ENCODE measurements around the gene MGAT3.
"Not testable (repeated sequence)": the region's sequence is repeated elsewhere in the genome, so short reads cannot be mapped to it uniquely, and the experiment has no call there.

Gene MGAT3, protein sequence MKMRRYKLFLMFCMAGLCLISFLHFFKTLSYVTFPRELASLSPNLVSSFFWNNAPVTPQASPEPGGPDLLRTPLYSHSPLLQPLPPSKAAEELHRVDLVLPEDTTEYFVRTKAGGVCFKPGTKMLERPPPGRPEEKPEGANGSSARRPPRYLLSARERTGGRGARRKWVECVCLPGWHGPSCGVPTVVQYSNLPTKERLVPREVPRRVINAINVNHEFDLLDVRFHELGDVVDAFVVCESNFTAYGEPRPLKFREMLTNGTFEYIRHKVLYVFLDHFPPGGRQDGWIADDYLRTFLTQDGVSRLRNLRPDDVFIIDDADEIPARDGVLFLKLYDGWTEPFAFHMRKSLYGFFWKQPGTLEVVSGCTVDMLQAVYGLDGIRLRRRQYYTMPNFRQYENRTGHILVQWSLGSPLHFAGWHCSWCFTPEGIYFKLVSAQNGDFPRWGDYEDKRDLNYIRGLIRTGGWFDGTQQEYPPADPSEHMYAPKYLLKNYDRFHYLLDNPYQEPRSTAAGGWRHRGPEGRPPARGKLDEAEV

DNA sequence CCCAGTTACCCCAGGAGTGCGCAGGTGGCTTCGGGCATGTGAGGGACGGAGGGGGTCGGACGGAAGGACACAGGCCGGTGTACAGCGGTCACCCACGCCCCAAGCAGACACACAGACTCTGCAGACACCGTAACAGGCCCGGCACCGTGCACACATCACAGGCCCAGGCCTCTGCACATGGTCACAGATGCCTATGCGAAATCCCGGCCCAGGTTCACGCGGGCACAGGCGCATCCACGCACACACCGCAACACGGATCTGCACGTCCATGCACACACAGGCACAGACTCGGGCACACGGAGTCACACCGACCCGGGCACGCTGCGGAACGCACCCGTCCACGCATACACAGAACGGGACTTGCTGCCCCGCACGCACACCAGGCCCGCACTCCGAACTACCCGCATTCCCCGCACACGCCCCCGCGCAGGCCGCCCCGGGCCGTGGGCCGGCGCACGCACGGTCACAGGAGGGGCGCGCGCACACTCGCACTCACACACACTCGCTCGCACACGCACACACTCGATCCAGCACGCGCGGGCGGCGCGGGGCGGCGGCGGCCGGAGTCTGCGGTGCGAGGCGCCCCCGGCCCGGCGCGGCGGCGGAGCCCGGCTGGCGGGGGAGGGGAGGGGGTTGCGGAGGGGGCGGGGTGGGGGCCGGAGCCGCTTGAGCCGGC, at the start of gene MGAT3:
MGAT3 (plus strand) TSS at position 491 of the 676 bp plus-strand sequence. CDS start 30,336 bp downstream, outside the sequence.
- no peak for DNase-seq (ENCODE audit: low read depth in 2 of 3, low spot score in 2 of 3)

DNA sequence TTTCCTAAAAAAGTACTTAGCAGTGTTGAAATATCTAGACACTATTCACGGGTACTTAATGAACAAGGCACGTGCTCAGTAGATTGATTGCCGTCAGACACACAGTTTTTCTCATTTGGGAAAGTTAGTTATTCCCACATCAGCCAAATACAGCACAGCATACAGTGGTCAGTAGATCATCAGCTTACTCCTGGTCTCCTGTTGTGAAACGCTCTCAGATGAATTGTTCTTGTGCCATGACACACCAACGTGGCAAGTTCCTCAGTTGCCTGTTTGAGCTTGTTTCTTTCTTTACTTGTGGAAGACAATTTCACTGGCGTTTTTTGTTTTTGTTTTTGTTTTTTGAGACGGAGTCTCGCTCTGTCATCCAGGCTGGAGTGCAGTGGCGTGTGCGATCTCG, 48.6 kb upstream of the MGAT3 start:
- DNase-seq (ENCODE audit: low read depth in 2 of 3, low spot score in 2 of 3): no peak

DNA sequence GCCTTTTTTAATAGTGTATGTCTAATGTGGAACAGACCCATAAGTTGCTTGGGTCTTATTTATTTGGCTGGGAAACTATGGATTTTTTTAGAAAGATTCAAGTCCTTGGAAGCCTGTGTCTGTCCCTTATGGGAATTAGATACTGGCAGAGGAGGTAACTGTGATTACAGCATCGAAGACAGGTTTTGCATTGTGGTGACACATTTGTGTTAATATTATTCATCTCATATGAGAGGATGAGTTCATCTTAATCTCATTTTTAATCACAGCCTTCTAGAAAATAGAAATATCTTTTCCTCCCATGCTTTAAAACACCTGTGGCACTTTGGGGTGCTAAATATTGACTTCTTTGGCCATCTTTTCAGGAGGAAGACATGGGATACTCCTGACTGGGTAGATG, 48.0 kb upstream of the MGAT3 start:
- no peak for DNase-seq (ENCODE audit: low read depth in 2 of 3, low spot score in 2 of 3)

DNA sequence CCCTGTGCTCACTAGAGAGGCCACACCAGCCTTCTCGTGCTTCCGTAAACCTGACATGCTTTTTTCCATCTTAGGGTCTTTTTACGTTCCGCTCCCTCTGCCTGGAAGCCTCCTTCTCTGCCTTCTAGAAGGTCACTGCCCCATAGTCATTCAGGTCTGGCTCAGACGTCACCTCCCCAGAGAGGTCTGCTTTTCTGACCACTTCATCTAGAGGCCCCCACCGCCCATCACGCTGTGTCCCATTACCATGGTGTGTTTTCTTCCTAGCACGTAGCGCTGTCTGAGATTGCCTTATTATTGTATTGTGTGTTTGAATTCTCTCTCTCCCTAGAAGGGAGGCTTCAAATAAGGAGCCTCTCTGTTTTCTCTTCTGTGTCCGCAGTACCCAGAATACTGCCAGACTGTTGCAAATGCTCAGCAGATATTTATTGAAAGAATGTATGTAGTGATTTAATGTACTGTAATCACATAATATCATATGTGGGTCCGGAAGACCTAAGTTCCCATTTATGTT, 47.2 kb upstream of the MGAT3 start:
- DNase-seq (ENCODE audit: low read depth in 2 of 3, low spot score in 2 of 3): no peak

DNA sequence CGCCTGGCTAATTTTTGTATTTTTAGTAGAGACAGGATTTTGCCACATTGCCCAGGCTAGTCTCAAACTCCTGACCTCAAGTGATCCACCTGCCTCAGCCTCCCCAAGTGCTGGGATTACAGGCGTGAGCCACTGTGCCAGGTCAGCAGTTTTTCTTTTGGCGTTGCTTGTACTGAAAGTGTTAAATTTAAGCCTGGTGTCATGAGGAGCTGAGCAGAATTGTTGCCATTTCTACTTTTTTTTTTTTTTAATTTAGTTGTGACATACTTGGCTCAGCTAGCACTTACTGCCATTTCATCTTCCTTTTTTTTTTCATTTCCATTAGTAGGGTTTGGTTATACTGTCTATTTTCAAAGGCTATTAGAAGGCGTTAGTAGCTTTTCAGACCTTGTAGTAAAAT, 46.5 kb upstream of the MGAT3 start:
- DNase-seq (ENCODE audit: low read depth in 2 of 3, low spot score in 2 of 3): no peak

DNA sequence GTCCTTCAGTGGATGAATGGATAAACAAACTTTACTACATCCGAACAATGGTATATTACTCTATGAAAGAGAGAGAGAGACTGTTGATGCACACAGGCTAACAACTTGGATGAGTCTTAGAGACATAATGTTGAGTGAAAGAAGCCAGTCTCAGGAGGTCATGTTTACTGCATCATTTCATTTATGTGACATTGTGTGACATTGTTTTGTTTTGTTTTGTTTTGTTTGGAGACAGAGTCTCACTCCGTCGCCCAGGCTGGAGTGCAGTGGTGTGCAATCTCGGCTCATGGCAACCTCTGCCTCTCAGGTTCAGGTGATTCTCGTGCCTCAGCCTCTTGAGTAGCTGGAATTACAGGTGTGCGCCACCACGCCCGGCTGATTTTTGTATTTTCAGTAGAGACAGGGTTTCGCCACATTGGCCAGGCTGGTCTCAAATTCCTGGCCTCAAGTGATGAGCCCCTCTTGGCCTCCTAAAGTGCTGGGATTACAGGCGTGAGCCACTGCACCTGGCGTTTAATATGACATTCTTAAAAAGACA, 44.9 kb upstream of the MGAT3 start:
- not testable (repeated sequence) for DNase-seq (ENCODE audit: low read depth in 2 of 3, low spot score in 2 of 3)

DNA sequence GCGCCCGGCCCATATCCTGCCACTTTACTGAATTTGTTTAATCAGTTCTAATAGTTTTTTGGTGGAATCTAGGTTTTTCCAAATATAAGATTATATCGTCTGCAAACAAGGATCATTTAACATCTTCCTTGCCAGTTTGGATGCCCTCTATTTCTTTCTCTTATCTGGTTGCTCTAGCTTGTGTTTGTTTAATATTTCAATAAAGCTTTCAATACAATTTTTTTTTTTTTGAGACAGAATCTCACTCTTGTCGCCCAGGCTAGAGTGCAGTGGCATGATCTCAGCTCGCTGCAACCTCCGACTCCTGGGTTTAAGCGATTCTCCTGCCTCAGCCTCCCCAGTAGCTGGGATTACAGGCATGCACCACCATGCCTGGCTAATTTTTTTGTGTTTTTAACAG, 43.6 kb upstream of the MGAT3 start:
- not testable (repeated sequence) for DNase-seq (ENCODE audit: low read depth in 2 of 3, low spot score in 2 of 3)

DNA sequence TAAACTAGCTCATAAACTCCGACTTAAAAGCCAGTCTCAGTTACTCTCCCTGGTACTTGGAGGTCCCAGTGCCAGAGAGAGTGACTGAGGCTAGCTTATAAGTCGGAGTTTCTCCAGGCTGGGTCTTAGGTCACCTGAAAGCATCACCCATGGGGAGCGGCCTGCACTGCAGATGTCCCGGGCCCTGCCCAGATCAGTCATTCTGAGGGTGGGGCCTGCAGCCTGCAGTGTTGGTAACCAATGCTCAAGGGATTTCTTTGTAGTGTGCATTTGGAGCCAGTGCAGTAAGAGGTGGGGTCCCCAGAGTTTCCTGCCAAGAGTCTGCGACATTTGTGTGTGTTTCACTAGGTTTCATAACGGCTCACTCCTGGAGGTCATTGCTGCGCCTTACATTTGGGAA, 42.4 kb upstream of the MGAT3 start:
- DNase-seq (ENCODE audit: low read depth in 2 of 3, low spot score in 2 of 3): no peak

DNA sequence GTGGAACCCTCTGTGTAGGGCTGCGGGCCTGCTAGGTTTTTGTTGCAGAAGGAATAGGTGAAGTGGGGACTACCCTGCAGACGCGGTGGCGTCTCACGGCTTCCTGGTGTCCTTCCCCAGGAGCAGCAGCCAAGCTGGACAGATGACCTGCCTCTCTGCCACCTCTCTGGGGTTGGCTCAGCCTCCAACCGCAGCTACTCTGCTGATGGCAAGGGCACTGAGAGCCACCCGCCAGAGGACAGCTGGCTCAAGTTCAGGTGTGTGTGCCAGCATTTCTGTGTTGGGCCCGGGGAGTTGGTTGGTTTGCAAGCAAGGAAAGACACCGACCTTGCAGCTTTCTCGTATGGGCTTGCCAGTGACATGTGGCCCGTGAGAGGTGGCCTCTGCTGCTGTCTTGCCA, 41.9 kb upstream of the MGAT3 start:
- DNase-seq (ENCODE audit: low read depth in 2 of 3, low spot score in 2 of 3): no peak

DNA sequence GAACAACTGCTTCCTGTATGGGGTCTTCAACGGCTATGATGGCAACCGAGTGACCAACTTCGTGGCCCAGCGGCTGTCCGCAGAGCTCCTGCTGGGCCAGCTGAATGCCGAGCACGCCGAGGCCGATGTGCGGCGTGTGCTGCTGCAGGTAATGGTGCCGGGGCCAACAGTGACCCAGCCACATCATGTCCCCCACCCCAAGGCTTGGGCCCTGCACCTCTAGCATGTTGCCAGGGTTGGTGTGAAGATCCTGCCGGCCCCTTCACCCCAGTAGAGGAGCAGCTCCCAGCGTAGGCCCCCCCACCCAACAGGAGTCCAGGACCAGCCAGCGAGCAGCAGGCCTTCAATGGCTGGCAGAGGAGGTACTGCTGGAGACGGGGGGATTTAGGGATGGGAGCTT, 41.3 kb upstream of the MGAT3 start:
- DNase-seq (ENCODE audit: low read depth in 2 of 3, low spot score in 2 of 3): no peak

DNA sequence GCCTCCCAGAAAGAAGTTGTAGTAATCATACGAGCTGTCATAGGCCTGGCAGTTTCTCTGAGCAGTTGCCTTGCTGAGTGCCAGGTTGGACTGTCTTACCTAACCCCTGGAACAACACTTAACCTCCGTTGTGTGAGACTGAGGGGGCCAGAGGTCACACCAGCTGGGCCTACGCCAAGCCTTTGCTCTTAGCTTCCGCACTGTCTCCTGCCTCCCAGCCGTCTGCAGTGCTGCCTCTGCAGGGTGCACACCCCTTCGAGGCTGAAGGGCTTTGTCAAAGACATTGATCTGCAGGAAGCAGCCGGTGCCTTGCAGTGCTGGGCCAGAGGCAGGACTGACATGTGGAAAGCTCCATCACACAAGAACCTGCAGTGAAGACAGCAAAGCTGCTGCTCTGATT, 40.5 kb upstream of the MGAT3 start:
- no peak for DNase-seq (ENCODE audit: low read depth in 2 of 3, low spot score in 2 of 3)

DNA sequence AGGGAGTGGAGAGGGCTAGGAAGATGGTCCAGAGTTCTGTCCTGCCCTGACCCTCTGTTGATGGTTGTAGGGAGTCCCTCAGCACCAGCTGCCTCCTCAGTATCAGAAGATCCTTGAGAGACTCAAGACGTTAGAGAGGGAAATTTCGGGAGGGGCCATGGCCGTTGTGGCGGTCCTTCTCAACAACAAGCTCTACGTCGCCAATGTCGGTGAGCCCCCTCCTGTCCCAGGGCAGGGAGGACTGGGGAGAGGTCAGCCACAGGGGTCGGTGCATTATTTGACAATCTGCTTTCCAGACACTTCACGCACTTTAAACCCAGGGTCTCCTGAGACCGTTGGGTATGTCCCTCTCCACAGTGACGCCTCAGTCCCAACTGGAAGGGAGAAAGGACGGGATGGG, 39.2 kb upstream of the MGAT3 start:
- no peak for DNase-seq (ENCODE audit: low read depth in 2 of 3, low spot score in 2 of 3)

DNA sequence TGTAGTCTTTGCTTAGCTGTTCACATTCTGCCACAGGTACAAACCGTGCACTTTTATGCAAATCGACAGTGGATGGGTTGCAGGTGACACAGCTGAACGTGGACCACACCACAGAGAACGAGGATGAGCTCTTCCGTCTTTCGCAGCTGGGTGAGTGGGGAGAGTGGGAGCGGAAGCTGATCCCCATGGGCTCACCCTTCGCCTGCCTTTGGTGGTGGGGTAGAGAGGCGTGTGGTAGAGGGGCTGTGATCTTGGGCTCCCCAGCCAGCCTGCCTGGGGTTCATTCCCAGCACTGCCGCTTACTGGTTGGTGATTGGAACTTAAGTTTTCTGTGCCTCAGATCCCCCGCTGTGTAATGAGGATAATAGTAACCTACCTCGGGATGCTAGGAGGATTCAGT, 38.1 kb upstream of the MGAT3 start:
- no peak for DNase-seq (ENCODE audit: low read depth in 2 of 3, low spot score in 2 of 3)

DNA sequence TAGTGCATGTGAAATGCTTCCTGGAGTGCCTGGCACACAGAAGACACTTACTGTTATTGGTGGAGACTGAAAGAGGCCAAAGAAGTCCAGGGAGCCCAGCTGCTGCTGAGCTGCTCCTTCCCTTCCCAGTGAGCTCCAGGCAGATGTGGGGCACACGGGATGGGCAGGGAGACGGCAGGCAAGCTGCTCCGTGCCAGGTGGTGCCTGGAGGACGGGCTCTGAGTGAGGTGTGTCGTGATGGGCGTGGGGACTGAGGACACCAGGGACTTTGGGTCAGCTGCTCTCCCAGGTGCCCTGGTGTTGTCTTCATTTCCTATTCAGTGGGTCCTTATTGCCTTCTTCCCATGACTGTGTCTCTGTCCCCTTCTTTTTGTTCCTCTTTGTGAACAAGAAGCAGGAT, 37.7 kb upstream of the MGAT3 start:
- no peak for DNase-seq (ENCODE audit: low read depth in 2 of 3, low spot score in 2 of 3)

DNA sequence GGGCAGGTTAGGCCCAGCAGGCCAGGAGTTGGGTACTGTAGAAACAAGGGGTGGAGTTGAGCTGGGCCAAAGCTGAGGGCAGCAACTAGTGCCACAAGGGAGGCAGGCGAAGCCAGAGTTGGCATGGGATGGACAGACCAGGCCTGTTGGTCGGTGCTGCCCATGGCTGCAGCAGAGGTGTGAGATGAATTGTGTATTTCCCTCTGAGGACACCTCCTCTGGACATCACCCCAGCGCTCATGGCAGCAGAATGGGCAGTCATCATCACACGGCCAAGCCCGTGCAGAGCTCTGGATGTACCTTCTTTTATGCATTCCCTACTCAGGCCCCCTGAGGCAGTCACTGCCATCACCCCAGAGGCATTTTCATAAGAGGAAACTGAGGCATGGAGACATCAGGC, 36.9 kb upstream of the MGAT3 start:
- no peak for DNase-seq (ENCODE audit: low read depth in 2 of 3, low spot score in 2 of 3)

DNA sequence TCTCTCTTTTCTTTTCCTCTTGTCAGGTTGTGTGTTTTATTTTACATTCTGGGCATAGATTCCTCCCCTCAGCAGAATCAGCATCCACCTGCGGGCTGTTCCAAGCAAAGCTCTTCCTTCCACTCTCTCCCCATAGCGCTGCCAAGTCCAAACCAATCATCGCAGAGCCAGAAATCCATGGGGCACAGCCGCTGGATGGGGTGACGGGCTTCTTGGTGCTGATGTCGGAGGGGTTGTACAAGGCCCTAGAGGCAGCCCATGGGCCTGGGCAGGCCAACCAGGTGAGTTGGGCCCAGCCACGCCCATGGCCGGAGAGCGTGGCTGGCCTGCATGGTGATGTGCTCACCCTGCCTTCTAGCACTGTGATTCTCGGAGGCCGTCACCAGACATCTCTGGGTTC, 35.1 kb upstream of the MGAT3 start:
- no peak for DNase-seq (ENCODE audit: low read depth in 2 of 3, low spot score in 2 of 3)

DNA sequence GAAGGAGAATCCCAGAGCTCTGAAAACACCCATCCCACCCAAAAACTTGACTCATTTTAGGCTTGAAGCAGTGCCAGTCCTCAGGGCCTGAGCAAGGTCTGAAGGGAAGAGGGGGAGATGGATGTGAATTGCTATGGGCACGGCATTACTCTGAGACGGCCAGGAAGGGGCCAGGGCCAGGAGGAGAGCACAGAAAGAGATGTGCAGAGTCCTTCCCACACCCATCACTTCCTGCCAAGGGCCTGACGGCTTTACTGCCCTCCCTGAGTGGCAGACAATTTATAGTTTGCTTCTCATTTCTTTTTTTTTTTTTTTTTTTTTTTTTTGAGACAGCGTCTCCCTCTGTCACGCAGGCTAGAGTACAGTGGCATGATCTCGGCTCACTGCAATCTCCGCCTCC, 34.7 kb upstream of the MGAT3 start:
- DNase-seq (ENCODE audit: low read depth in 2 of 3, low spot score in 2 of 3): no peak

DNA sequence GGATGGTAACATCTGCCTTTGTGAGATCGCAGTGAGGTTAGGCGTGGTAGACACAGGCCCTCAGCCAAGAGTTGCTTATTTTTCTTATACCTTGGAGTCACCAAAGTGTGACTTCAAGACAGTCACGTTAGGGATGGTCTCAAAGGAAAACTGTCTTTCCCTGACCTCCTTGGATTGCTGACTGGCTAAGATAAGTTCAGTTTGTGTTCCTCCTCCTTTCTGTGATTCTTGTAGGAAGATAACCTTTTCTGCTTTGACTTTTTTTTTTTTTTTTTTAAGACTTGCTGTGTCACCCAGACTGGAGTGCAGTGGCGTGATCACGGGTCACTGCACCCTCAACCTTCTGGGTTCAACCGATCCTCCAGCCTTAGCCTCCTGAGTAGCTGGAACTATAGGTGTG, 34.1 kb upstream of the MGAT3 start:
- no peak for DNase-seq (ENCODE audit: low read depth in 2 of 3, low spot score in 2 of 3)

DNA sequence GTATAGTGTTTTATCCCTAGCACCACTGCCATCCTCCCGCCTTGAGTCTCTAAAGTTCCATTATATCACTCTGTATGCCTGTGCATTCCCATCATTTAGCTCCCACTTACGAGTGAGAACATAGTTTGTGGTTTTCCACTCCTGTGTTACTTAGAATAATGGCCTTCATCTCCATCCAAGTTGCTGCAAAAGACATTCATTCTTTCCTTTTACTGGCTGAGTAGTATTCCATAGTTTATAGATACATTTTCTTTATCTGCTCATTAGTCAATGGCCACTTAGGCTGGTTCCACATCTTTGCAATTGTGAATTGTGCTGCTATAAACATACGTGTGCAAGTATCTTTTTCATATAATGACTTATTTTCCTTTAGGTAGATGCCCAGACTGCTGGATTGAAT, 32.8 kb upstream of the MGAT3 start:
- no peak for DNase-seq (ENCODE audit: low read depth in 2 of 3, low spot score in 2 of 3)

DNA sequence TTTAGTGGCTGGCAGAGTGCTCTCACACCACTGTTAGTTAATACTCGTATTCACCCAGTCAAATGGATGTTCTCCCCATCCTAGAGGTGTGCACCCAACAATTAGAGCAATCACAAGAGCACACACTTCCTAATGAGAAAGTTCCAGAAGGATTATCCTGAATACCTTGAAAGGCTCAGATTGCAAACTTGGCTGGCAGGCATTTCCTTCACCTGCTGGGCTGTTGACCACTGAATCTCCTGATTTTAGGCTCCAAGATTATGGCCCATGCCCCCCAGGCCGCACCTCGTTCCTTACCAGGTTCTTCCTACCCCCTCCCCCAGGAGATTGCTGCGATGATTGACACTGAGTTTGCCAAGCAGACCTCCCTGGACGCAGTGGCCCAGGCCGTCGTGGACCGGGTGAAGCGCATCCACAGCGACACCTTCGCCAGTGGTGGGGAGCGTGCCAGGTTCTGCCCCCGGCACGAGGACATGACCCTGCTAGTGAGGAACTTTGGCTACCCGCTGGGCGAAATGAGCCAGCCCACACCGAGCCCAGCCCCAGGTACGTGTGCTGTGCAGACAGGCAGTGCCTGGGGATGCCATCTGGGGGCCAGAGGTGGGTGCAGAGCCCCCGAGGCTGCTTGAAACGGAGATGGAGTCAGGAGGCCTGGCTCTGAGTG, 30.3 kb upstream of the MGAT3 start:
- no peak for DNase-seq (ENCODE audit: low read depth in 2 of 3, low spot score in 2 of 3)

DNA sequence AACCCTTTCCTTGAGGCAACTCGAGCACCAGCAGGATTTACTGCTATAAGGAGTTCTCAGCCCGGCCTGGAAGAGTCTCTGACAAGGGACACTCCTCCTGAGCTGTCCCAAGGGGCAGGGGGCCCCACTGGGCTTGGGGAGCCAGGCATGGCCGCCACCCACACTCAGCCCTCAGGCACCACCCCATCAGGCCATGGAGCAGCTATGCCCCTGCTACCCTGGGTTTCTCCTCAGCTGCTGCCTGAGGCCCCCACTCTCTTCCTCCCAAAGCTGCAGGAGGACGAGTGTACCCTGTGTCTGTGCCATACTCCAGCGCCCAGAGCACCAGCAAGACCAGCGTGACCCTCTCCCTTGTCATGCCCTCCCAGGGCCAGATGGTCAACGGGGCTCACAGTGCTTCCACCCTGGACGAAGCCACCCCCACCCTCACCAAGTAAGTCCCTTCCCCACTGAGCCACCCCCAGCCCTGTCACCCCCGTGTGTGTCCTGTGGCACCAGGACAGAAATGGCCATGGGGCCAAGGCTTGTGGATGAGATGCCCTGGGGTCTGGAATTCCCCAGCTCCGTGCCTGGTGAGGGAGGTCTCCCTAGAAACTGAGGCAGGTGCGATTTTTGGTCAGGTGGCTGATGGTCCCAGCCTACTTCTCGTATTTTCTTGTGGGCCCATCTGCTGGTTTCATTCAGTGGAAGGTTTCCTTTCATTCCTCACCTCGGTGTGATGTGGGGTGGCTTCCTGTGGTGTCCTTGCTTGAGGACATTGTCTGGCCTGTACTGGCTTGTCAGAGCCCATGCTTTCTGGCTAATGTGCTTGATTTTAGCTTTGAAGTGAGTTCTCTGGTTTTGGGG, 28.8 kb upstream of the MGAT3 start:
- DNase-seq (ENCODE audit: low read depth in 2 of 3, low spot score in 2 of 3): no peak
